ENCODE results near the gene ALOX5. TPM values are rescaled to one million over a fixed set of nuclear protein-coding genes. Genes with fewer than 3 reads are reported as not detected.

The ALOX5 gene
- total and polyA plus RNA-seq, 2 donors (not counting 1 experiment from before 2014, with no cell fraction given), result 354 to 888 TPM

- Histone ChIP-seq H3K9me3 (ENCODE audit: control extremely low read depth in 1 of 3, control insufficient read depth in 2 of 3, insufficient read depth in 1 of 3, low read length in 2 of 3) (peaks cover 0 to 3% (median 0%) of the 10 kb centered on the region in 3 donors), H3K27ac (ENCODE audit: low read length in 2 of 2) (no peak overlapping the region), H4K20me1 (ENCODE audit: control insufficient read depth, insufficient read depth, low read length, poor library complexity, severe bottlenecking) (no peaks in the 10 kb centered on the region), H3K36me3 (replicated peaks in 1 of 2; ENCODE audit: control extremely low read depth in 1 of 2, control insufficient read depth in 1 of 2, extremely low read depth in 1 of 2, insufficient read depth in 2 of 2, low read length in 1 of 2) (no peaks in the 10 kb centered on the region), H2AFZ (ENCODE audit: insufficient read depth, low read depth, low read length, poor library complexity, severe bottlenecking) (peak overlapping the region; percentile 41), H3K9ac (ENCODE audit: low read length) (peak overlapping the region; percentile 37), H3K27me3 (replicated peaks in 1 of 4; ENCODE audit: control extremely low read depth in 1 of 4, control insufficient read depth in 3 of 4, insufficient read depth in 4 of 4, low read length in 3 of 4) (no peaks in the 10 kb centered on the region), H3K4me1 (ENCODE audit: control insufficient read depth in 2 of 2, insufficient read depth in 2 of 2, low read length in 2 of 2) (peaks cover 13 to 17% of the 10 kb centered on the region in 2 donors), H3K4me2 (replicated peaks; ENCODE audit: low read depth, low read length, poor library complexity, severe bottlenecking) (no peak overlapping the region), H3K79me2 (ENCODE audit: control insufficient read depth, insufficient read depth, low read length) (peaks cover 7% of the 10 kb centered on the region), H3K4me3 (ENCODE audit: control extremely low read depth in 1 of 5, extremely low read depth in 1 of 5, insufficient read depth in 1 of 5, low read depth in 2 of 5, low read length in 4 of 5) (no peak overlapping the region)
- intact Hi-C loops (cut with micrococcal nuclease), result no loop called here
- Mint-ChIP-seq H3K9me3 (ENCODE audit: insufficient read depth) (no peaks in the 10 kb centered on the region), H3K27me3 (no peaks in the 10 kb centered on the region), H3K4me1 (peaks cover 51% of the 10 kb centered on the region), H3K27ac (no peak overlapping the region), H3K4me3 (no peak overlapping the region)
- whole genome bisulfite sequencing (ENCODE audit: insufficient coverage), result no CpG with 5 or more reads among the region's 1 CpG
- ChIA-PET POLR2A (no interaction called here), CTCF (interaction anchor here (0.6 to 2.0 kb wide), 4 partner anchors 22 to 230 kb away, joined by 3 to 8 read pairs (median 6); no protein-coding TSS in a partner anchor)
- DNase-seq (no peak), ATAC-seq (ENCODE audit: low read depth) (no peak)
- TF ChIP-seq CTCF (IDR thresholded peaks at IDR 0.05), result no peak
- TF ChIP-seq EZH2 (IDR thresholded peaks at IDR 0.05; ENCODE audit: borderline replicate concordance, insufficient read depth, low read depth, low read length, poor library complexity, severe bottlenecking), result no peak
These were observed 20.8 kb upstream of the ALOX5 start for GRCh38 chr10:45353186-45353585.

GRCh38 chr10:45354261-45354660 is 19.8 kb upstream of the ALOX5 start:
- ChIA-PET POLR2A (interaction anchor here (0.6 kb wide), 1 partner anchor 308 kb away, joined by 5 read pairs; no protein-coding TSS in a partner anchor), CTCF (interaction anchor here (0.8 to 2.3 kb wide), 8 partner anchors 14 to 111 kb away, joined by 3 to 8 read pairs (median 4); no protein-coding TSS in a partner anchor)
- Mint-ChIP-seq H3K9me3 (ENCODE audit: insufficient read depth) (no peaks in the 10 kb centered on the region), H3K4me1 (peaks cover 58% of the 10 kb centered on the region), H3K27me3 (no peaks in the 10 kb centered on the region), H3K4me3 (no peak overlapping the region), H3K27ac (no peak overlapping the region)
- H4K20me1 ChIP-seq (ENCODE audit: control insufficient read depth, insufficient read depth, low read length, poor library complexity, severe bottlenecking), result no peaks in the 10 kb centered on the region
- TF ChIP-seq CTCF (IDR thresholded peaks at IDR 0.05) (no peak), EZH2 (IDR thresholded peaks at IDR 0.05; ENCODE audit: borderline replicate concordance, insufficient read depth, low read depth, low read length, poor library complexity, severe bottlenecking) (no peak)
- H3K4me1 ChIP-seq (ENCODE audit: control insufficient read depth in 2 of 2, insufficient read depth in 2 of 2, low read length in 2 of 2), result peaks cover 16 to 17% of the 10 kb centered on the region in 2 donors
- DNase-seq (no peak), ATAC-seq (ENCODE audit: low read depth) (no peak)
- no peaks in the 10 kb centered on the region for H3K9me3 ChIP-seq (ENCODE audit: control extremely low read depth in 1 of 3, control insufficient read depth in 2 of 3, insufficient read depth in 1 of 3, low read length in 2 of 3)
- intact Hi-C loops (cut with micrococcal nuclease), result no loop called here
- H2AFZ ChIP-seq (ENCODE audit: insufficient read depth, low read depth, low read length, poor library complexity, severe bottlenecking), result no peak overlapping the region
- no peaks in the 10 kb centered on the region for H3K27me3 ChIP-seq (replicated peaks in 1 of 4; ENCODE audit: control extremely low read depth in 1 of 4, control insufficient read depth in 3 of 4, insufficient read depth in 4 of 4, low read length in 3 of 4)
- peak overlapping the region; percentile 0 for H3K4me2 ChIP-seq (replicated peaks; ENCODE audit: low read depth, low read length, poor library complexity, severe bottlenecking)
- no peak overlapping the region for H3K4me3 ChIP-seq (ENCODE audit: control extremely low read depth in 1 of 5, extremely low read depth in 1 of 5, insufficient read depth in 1 of 5, low read depth in 2 of 5, low read length in 4 of 5)
- no peaks in the 10 kb centered on the region for H3K36me3 ChIP-seq (replicated peaks in 1 of 2; ENCODE audit: control extremely low read depth in 1 of 2, control insufficient read depth in 1 of 2, extremely low read depth in 1 of 2, insufficient read depth in 2 of 2, low read length in 1 of 2)
- WGBS (ENCODE audit: insufficient coverage), result no CpG with 5 or more reads among the region's 3 CpGs
- H3K79me2 ChIP-seq (ENCODE audit: control insufficient read depth, insufficient read depth, low read length), result peaks cover 13% of the 10 kb centered on the region
- no peak overlapping the region for H3K27ac ChIP-seq (ENCODE audit: low read length in 2 of 2)
- H3K9ac ChIP-seq (ENCODE audit: low read length), result no peak overlapping the region
